ENCODE measurements around the gene SKP1.

The SKP1 gene

DNA sequence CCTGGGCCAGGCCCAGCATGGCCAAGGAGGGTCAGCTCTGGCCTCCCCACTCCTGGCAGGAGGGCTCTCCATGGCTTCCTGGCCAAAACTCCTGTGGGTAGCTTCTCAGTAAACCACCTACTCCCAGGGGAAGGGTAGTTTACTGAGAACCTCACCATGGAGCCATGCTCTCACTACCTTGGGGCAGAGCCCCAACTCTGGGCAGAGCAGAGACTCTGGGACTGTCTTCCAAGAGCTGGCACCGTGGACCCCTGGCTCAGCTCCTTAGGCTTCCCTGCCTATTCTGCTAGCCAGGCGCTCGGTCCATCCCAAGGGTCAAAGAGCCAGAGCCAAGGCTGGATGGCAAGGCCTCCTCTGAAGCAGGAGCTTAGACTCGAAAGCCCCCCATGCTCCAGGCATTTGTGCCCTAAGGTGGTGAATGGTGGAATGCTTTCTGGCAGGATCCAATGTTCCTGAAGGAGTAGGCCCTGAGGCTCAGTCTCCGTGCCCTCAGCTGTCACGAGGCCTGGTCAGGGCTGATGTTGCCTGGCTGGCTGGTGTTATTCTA lies 42.7 kb downstream of the SKP1 start:
- TF ChIP-seq POLR2A (IDR thresholded peaks at IDR 0.05; ENCODE audit: low read depth, low read length): no peak
- DNase-seq (ENCODE audit: insufficient read length, low spot score) (no peak), FAIRE-seq (no peak)

DNA sequence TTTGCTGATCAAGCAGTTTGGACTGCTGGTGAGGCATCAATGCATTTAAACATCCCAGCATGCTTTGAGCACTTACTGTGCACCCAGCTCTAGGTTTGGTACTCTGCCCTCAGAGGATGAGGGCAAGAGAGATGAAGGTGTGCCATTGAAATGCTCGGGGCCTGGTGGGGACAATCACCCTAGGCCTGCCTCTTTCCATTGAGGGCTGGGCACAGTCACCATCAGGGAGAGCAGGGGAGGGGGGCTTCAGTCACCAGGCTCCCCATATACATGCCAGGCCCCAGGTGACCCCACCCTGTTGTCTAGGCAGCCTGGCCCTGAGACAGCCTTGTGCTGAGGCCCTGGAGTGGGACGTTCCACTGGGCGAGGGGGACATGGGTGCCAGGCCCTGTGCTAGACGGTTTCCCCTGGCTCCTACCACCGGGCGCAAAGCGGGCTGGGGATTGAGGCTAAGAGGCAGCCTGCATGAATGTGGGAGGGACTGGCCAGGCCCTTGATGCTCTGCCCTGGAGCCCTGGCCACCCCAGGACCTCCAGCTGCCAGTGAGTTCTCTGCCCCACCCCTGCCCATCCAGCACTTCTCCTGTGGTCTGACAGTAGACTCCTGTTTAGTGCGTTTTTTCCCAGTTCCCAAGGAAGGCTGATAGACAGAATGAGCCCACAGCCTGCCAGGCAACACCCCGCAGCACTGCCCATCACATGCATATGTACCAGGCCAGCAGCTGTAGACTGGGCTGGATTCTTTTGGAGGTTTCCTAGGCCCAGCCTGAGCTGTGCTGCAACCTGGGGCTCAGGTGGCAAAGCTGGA lies 43.4 kb downstream of the SKP1 start:
- DNase-seq (ENCODE audit: insufficient read length, low spot score) (no peak), FAIRE-seq (no peak)
- no peak for TF ChIP-seq POLR2A (IDR thresholded peaks at IDR 0.05; ENCODE audit: low read depth, low read length)

DNA sequence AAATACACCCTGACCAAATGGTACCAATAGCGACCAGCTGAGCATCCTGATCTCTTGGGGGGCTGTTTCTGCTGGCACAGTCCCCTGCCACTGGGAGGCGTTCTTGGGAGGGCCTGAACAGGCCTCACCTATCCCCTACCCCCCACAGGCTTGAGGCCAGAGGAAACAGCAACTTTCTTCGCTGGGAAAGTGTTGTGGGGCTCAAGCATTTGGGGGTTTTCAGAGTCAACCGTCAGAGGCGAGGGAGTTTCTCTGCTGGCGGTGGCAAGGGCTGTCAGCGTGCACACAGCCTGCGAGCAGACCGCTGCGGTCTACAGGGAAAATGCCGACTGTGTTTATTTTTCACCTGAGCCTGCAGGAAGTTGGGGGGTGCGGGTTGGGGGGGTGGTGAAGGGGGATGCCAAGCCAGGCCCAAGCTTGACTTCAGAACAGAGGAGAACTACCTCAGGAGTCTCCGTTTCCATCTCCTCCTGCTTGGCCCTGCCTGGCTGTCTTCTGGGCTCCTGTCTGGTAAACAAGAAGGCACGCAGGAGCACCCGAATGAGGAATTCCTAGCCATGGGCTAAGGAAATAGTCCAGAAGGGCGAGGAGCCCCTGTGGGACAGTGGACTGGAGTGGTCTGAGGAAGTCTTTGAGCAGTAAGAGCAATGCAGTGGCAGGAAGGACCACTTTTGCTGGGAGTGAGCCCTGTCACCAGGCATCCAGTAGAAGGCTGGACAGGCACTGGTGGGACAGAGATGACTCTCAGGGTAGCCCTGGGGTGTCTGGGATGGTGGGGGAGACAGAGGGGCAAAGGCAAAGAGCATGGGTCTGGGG lies 44.2 kb downstream of the SKP1 start:
- DNase-seq (ENCODE audit: insufficient read length, low spot score) (no peak), FAIRE-seq (no peak)
- TF ChIP-seq POLR2A (IDR thresholded peaks at IDR 0.05; ENCODE audit: low read depth, low read length): no peak

DNA sequence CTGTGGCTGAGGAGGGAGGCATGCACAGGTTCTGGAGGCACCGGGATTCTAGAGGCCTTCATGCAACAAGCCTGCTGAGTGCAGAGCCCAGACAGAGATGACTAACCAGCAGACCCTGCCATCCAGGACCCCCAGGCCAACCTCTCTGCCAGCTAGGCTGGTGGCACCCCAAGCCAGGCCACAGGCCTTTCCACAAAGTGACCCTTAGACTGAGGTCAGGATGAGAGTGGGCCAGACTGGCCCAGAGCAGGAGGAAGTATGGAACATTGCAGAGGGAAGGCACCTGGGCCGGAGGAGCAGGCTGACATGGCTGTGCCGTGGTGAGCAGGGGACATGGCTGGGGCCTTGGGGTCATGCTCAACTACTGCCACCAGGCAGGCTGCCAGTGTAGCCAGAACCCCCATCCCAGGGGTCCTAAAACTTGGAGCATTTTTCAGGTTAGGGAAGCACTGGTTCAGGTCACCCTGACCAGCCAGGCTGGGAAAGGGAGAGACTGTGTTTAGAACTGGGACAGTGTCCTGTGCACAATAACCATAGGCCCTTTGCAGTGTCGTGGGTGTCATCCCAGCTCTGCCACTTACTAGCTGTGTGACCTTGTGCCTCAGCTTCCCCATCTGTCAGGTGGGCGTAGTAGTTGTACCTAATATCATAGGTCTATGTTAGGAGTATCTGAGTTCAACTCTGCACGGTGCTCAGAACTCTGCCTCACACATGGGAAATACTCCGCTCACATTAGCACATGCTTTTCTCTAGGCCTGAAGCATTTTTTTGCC lies 45.0 kb downstream of the SKP1 start:
- DNase-seq (ENCODE audit: insufficient read length, low spot score) (no peak), FAIRE-seq (no peak)
- no peak for TF ChIP-seq POLR2A (IDR thresholded peaks at IDR 0.05; ENCODE audit: low read depth, low read length)

DNA sequence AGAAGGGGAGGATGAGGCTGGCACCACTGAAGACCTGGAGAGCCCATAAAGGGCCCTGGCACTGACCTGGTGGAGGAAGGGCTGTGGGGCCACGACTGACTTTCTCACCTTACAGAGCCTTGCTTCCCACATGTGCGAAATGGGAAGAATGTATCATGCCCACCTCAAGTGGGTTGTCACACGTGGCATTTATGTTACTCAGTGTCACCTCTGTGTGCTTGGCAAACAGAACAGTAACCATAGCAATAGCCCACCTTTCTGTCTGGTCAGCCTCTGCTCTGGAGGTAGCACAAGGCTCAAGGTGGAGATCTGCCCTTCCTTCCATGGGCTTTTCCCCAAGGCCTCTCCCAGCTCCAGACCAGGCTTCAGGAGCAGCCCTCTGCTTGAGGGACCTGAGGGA lies 45.6 kb downstream of the SKP1 start:
- DNase-seq (ENCODE audit: insufficient read length, low spot score): no peak
- no peak for FAIRE-seq
- no peak for TF ChIP-seq POLR2A (IDR thresholded peaks at IDR 0.05; ENCODE audit: low read depth, low read length)

DNA sequence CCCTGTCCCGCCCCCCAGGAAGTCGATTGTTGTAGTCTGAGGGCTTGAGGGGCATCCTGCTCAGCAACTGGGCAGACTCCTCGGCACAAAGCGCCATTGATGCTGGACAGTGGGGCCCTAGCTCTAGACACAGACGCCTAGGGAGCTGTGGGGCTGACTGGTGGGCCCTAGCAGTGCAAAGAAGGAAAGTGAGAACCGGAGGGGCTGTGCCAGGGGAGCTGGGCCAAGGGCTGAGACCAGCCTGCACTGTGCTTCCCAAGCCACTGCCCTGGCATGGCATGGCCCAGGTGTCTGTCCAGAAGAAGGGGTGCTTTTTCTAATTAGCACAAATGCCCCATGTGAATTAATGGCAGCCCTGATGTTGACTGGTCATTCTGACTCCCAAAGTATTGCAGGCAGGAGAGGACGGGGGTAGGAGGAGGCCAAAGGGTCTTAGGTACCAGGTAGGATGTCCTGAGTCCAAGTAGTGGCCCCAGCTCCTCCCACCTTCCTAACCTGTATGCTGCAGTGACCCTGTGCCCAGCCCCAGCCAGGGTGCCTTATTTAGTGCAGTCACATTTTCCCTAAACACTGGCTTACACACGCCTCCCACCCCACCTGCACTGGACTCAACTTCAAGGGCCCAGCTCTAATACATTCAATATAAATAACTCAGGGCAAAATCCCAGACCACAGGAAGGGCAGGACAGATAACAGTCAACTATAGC lies 46.4 kb downstream of the SKP1 start:
- DNase-seq (ENCODE audit: insufficient read length, low spot score): no peak
- FAIRE-seq: no peak
- no peak for TF ChIP-seq POLR2A (IDR thresholded peaks at IDR 0.05; ENCODE audit: low read depth, low read length)

DNA sequence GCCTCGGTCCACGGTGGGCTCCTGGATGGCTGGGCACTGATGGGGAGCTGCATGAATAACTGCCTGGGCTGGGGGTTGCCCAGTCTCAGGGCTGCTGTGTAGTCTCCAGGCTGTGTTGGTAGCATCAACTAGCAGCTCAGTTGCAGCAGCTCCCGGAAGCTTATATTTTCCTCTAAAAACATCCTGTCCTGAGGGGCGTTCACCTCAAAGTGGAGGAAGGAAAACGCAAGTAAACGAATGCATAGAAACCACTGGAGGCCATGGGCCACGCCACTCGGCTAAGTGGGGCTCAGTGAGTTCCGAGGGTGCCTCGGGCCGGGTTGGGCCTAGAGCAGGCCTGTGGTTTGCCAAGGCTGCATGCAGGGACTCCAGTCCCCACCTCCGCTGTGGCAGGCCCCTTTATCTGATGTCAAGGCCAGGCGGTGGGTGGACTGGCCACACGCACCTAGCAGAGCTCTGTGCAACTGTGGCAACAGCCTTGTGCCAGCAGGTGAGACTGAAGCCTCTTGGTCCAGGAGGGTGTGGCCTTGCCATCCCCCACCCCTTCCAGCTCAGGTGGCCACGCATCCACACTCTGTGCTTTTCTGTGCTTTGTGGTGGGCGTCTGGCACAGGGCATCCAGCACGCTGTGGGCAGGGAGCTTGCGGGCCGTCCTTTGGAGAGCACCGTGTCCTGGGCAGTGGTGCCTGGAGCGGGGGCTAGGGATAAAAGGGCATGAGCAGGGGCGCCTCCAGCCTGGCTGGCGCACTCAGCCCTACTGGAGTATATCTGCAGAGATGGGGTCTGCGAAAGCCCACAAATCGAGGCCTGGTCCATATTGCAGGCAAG lies 47.1 kb downstream of the SKP1 start:
- no peak for TF ChIP-seq POLR2A (IDR thresholded peaks at IDR 0.05; ENCODE audit: low read depth, low read length)
- FAIRE-seq (no peak), DNase-seq (ENCODE audit: insufficient read length, low spot score) (no peak)

DNA sequence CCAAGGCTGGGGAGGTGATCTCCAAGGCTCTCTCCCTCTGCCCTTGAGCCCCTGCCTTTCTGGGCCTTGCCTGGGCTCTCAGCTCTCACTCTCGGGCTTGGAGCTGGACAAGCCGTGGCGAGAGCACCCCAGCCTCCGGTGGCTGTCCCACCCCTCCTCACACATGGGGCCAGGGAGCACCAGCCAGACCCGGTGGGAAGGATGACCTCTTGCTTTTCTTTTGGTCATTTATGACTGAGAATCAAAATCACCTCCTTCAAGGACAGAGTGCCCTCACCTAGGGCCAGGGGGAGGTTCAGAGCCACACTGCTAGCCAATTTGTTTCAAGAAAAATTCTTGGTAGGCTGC lies 48.1 kb downstream of the SKP1 start:
- FAIRE-seq (no peak), DNase-seq (ENCODE audit: insufficient read length, low spot score) (no peak)
- TF ChIP-seq POLR2A (IDR thresholded peaks at IDR 0.05; ENCODE audit: low read depth, low read length): no peak

DNA sequence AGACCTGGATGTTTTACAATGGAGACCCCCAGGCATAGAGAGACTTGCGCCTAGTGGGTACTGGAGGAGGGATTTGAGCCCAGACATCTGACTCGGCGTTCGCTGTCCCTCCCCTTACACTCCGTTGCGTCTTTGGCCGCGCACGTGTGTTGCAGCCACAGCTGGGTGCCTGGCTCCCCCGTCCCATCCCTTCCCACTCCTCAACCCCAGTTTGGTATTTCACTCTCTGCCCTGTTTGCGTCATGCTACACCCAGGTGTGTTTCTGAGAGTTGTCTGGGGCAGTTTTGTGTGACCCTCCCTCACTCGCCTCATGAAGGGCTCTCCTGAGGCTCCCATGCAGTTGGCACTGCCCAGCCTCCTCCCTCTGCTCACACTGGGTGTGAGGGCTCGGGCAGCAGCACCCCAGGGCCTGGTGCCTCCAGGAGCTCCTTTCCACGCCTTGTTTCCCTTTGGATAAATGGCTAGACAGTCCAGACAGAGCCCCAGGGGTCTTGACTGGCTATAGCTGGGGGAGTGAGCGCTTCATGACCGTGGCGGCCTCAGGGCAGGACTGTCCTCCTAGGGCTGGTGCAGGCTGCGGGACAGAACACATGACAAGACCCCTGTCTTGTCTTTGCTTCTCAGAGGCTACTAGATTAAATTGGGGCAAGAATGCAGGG lies 48.6 kb downstream of the SKP1 start:
- TF ChIP-seq POLR2A (IDR thresholded peaks at IDR 0.05; ENCODE audit: low read depth, low read length): no peak
- DNase-seq (ENCODE audit: insufficient read length, low spot score) (no peak), FAIRE-seq (no peak)

DNA sequence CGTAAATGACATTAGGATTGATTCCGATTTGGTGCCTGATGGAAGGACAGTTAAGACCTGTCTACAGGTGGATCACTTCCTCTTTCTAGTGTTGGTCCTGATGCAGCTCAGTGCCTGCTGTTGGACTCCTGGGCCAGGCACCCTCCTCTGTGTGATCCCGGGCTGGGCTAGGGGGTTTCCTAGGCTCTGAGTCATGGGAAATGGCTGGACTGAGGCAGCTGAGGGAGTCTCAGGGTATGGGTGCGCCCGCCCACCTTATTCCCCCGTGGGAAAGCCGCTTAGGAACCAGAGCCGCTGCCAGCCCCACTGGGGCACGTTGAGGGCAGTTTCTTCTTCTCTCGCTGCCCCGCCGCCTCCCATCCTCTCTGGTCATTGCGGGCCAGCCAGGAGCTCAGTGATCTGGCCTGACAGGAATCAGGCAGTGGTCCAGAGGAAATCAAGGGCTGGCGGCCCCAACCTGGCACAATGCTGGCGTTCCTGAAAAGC lies 49.3 kb downstream of the SKP1 start:
- DNase-seq (ENCODE audit: insufficient read length, low spot score) (no peak), FAIRE-seq (no peak)
- no peak for TF ChIP-seq POLR2A (IDR thresholded peaks at IDR 0.05; ENCODE audit: low read depth, low read length)

DNA sequence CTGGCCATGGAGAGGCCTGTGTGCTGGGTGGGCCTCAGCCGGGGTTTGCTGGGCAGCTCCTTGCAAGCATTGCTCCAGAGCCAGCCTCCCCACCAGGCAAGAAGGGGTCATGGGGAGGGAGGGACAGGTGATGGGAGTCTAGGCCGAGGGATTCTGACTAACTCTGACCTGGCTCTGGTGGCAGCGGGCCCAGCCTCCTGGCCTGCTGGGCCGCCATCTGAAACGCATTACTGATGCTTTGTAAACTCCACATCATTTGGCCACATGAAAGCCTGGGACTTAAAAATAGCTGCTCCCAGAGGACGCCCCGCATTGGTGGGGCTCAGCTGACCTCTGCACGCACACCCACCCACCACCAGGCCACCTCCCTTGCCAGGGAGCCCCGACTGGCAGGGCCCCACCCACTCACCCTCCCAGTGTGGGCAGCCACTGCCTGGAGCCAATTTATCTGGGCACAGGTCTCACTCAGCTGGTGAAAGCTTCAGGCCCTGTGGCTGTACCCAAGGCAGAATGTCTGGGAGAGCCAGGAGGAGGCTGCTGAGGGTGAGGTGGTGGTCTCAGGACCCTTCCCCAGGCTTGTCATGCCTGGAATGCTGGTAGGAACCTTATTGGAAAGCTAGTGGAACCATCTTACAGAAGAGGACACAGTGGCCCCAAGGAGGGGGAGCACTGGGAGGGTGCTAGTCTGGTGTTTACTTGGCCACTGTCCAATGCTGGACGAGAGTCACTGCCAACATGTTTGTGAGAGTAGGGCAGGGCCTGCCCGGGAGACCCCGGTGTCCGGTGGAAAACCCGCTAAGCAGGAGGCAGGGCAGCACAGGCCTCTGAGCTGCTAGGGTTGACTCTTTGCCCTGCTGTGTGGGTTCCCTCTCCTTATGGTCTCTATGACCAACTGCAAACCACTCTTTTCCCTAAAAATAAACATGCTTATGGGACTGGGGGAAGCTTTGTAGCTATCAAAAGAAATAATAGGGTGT lies 51.4 kb downstream of the SKP1 start:
- peak; percentile 38 for FAIRE-seq
- peak; percentile 94 for DNase-seq (ENCODE audit: insufficient read length, low spot score)
- TF ChIP-seq POLR2A (IDR thresholded peaks at IDR 0.05; ENCODE audit: low read depth, low read length): no peak

All from H54 (cell line).